DMS53 treated with DMSO at 0.1 percent for 48 hours (cell line): ENCODE results near the gene FOXP1.
"Not testable (repeated sequence)": the region's sequence is repeated elsewhere in the genome, so short reads cannot be mapped to it uniquely, and the experiment has no call there.

ENCODE experiments used
- DNase-seq: peaks from one replicate; lab custom pipeline; 2025; ENCODE audit not compliant: unreplicated experiment; lab: John Stamatoyannopoulos, UW

Gene FOXP1

DNA sequence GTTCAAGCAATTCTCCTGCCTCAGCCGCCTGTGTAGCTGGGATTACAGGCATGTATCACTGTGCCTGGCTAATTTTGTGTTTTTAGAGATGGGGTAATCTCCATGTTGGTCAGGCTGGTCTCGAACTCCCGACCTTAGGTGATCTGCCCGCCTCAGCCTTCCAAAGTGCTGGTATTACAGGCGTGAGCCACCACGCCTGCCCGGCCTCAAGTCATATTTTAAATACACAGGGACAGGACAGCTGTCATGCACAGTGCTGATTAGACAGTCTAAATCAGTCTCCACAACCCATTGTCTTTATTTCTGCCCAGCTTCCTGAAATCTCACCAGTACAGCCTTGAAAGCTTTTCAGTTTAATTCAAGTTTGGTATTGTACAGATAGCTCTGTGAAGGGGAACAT lies 587.4 kb downstream of the FOXP1 start:
- DNase-seq: no peak

DNA sequence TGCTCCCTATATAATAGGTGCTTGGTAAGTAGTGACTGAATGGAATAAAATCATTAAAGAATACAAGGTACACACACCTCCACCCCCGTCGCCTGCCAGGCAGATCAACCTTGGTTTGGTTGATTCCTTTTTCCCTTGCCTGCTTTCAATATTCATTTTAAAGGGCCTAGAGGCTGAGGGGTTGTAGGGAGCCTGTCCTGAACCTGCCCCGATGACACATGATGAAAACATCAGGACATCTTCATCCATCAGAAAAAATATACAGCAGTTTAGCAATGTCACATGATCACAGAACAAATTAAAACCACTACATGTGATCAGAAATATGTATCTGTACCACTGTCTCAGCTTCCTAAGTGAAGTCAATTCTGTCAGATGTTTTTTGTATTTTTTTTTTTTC lies 588.9 kb downstream of the FOXP1 start:
- DNase-seq: no peak

DNA sequence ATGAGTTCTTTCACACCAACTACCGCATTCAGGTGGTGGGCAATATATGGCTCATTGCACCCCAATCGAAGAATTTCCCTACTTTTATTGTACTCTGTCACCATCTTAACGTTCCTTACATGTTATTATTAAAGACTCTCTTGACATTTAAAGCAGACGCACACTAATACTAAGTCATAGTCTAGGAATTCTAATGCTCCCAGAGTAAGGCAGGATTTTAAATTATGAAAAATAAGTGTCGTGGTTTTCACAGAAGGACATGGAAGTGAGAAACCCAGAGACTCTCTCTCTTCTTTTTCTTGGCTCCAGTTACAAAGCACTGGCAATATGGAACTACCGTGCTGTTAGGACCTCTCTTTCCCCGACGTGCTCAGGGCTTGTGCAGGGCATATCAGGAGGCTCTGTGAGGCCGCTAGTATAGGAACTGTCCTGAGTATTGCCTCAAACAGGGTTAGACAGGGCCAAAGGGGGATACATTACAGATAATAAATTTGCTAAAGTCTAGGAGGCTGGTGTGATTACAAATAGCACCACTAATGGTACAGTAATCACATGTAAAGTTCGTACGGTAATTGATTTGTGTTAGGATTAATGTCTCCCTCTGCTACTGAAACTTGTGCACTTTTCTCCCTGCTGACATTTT lies 590.8 kb downstream of the FOXP1 start:
- DNase-seq: no peak

DNA sequence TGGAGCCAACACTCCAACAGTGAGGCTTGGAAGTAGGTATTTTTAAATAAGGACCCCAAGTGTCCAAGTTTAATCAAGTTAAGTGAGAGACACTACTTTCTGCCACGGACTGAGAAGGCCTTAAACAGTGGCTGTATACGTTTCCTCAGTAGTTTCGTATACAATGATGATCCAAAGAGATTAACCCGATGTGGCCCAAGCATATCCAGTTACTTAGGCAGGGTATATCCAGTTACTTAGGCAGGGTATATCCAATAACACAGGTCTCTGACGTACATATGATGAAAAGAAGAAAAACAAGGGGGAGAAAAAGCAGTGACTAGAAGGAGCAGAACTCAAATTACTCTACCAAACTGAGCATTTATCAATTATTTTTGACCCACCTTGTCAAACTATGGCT lies 591.4 kb downstream of the FOXP1 start:
- no peak for DNase-seq

DNA sequence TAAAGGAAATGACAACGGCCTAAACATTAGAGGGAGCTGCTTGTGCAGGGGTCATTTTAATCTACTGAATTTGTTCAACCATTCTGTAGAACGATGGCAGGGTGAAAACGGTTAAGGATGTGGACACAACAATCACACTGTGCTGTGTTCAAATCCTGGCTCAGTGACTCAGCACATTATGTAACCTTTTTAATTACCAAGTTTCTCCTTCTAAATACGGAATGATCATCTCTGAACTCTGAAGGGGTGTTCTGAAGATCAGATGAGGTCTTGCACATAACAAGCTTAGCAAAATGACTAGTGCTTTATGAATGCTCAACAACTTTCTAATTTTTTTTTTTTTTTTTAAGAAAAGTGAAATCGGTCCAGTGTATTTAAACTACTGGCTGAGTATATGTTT lies 592.8 kb downstream of the FOXP1 start:
- no peak for DNase-seq

DNA sequence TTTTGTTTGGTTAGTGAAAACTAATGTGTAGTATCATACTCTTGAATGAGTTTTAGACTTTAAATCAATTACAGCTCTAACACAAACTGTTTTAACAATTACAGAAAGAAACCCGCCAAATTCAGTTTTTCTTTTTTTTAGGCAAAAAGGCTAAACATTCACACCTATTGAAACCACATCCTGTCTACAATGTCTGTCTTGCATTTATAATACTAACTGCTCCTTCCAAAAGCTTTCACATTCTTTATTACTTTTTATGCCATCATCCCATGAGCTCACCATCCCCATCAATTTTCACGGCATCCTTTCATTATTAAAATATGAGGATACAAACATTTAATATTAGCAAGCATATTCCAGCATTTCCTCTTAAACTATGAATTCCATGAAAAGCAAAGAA lies 593.3 kb downstream of the FOXP1 start:
- DNase-seq: no peak

DNA sequence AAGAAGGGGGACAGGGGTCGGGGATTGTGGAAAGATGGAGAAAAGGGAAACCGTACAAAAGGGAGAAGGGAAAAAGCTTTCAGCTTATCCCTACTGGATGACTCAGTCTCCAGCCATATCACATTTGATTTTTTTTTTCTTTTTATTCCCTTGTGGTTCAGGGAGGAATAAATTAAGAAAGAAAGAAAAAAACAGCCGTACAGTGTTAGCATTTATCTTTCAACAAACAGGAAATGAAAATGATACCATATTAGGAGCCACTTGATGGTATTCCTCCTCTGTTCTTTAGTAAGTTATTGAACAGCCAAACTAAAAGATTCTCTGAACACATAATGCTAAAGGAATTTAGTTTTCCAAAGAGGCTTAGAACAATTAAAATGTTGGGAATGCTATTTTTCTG lies 594.4 kb downstream of the FOXP1 start:
- DNase-seq: no peak

DNA sequence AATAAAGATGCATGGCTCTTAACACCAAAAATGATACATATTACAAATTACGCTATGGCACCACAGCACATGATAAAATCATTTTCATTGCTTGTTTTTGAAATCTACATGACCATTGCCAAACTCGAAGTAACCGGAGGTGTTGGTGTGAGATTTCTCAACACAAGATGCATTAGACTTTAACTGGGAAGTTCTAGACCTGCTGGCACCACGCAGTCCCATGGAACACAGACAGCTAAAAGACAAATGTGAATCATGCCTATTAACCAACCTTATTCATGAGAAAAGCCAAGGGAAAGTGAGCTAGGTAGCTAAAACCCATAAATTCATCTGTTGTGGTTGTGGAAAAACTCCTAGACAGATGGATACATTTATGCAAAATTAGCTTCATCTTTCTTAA lies 595.4 kb downstream of the FOXP1 start:
- no peak for DNase-seq

DNA sequence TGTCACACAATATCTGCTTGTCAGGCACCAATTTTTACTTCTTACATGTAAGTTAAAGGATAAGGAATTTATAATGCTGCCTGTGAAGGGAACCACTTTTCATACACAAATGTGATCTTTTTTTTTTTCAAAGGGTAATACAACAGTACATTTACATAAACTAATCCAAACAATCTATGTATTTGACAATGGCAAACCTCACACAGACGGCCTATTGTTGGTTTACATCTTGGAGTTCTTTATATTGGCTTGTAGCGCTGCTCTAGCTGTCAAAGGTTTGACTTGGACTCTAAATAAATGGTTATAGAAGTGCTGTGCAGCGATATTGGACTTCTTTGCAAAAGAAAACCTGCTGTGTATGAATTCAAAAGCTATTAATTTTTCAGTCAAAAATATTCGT lies 598.0 kb downstream of the FOXP1 start:
- DNase-seq: no peak

DNA sequence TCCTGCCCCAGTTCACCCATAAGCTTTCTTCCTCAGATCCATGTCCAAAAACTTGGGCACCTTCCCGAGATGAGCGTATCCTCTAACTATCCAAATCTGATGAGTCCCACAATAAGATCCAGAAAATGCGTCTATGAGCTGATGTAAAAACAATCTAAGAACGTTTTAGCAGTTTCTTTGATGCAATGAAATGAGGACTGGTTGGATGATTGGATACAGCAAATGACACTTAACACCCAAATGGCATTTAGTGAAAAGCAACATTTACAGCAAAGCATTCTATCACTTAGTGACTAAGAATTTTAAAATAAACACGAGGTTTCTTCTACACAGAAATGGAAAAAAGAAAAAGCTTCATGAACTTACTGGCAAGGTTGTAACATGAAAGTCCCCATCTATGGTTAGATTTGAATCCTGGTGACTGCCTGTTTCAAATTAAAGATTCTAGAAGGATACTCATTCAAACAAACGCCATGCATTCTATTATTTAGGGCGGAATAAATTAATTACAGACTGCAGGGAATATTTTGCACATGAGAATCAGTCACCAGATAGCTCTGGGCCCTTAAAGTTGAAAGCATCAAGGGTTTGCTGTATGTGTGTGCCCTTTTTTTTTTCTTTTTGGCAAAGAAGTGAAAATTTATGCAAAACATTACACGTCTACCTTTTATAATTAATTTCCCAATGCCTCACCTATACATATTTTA lies 598.6 kb downstream of the FOXP1 start:
- no peak for DNase-seq

DNA sequence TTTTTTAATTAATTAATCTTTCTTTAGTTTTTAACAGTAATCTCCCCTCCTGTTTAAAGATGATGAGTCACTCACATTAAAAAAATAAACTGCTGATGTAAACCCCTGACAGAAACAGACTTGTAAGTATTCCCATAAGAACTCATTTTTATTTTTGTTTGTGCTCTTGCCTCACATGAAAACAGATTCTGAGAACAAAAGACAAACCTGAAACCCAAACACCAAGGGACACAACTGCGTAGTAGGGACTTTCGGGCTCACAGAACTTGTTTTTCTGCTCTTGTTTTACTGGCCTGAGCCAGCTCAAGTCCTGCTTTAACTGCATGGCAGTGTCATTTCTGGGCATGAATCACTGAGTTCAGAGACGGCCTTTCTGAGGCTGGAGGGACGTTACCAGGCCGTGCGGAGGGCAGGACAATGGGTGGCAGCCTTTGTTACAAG lies 600.8 kb downstream of the FOXP1 start:
- DNase-seq: no peak

DNA sequence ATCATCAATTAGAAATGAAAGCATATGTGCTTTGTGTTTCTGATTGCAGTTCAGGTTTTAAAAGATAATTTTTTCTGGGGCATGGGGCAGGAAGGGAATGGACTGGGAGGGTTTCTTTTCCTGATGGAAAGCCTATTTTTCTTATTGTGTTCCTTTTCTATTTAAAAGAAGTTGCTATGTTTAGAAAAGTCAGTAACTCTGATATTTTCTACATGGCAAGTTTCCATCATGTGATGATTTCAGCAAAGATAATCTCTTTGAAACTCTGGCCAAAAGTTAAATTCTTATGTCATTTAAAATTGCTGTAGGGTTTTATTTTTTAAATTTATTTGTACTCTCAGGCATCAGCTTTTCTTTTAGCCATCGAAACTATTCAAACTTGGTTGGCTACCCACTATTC lies 601.2 kb downstream of the FOXP1 start:
- DNase-seq: no peak

DNA sequence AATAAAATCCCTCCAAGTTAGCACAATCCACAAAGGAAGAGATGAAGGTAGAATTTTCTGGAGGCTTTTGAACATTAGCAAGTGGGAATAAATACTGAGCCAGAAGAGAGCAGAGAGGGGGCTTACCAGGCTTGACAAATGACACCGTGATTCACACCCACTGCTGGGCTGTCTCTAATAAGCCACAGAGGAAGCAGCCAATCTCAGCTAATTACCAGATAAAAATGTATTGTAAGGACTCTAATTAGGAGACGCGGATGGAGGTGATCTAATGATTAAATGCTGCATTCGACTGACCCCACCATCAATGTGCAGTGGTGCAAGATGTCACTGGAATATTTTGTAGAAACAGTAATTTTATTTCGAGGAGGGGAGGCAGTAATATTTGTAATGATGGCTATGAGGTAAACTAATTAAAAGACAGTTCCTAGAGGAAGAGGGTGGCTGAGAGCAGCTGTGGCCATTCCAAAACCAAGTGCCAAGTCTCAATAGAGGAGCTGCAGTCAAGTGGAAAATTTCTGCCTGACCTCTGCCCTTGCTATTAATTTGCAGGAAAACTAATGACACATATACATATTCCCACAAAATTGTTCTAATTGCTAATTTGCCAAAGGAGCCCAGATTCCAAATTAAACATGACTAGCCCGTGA lies 602.2 kb downstream of the FOXP1 start:
- no peak for DNase-seq

DNA sequence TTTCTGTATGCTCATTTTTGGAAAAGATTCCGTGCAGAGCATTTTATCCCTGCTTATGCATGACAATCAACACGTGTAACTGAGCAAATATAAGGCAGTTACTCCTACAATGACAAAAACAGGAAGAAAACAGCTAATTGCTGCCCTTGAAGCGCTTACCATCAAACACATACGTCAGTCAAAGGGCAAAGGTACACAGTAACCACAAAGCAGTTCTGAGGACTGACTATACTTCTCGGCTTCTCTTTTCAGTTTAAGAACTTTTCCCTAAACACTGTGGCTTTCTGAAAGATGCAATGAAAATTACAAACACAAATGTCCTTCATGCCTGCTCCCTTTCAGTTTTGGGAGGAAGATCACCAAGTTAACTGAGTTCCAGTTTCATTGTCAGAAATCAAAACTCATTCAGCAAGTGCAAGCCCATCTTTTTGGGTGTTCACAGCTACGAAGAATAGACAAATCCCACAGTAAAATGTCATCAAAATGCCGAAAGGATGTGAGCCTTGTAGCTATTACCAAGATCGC lies 602.8 kb downstream of the FOXP1 start:
- DNase-seq: no peak

DNA sequence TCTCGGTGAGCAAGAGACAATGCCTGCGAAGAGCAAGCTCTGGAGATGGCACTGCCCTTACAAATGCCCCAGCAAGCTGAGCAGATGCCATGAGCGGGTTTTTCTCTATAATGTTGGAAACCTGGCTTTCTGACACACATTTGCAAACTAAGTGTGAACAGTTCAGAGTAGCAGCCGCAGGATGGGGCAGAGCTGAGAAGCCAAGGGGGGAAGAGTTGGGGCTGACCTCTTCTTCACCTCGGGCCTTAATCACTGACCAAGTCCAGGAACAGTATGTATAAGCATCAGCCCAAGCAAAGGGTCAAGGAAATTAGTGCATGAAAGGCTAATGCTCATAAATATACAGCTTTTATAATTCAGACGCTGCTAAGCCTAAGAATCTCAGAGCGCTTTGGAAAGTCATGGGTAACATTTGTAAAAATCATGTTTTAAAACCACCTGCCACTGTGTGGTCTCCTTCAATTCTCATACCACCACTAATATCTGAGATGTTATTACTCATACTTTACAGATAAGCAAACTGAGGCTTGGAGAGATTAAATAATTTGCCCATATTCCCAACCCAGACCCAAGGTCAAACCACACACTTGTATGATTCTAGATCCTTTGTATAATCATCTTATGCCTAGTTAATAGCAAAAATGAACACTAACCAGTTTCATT lies 603.4 kb downstream of the FOXP1 start:
- DNase-seq: no peak

DNA sequence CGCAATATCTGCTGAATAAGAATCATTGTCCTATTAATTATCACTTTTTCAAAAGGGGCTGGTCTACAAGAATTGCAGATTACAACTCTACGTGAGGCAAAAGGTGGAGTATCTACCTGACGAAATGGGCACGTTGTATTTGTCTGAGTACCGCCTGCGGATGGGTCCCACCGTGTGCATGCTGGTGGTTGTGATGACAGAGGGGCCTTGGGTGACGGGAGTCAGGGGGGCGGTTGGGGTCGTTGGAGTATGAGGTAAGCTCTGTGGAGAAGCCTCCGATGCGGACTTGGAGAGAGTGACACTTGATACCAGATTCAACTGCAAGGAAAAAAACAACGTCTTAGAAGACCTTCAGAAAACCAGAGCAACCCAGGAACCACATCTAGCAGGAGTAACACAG lies 605.8 kb downstream of the FOXP1 start:
- no peak for DNase-seq

DNA sequence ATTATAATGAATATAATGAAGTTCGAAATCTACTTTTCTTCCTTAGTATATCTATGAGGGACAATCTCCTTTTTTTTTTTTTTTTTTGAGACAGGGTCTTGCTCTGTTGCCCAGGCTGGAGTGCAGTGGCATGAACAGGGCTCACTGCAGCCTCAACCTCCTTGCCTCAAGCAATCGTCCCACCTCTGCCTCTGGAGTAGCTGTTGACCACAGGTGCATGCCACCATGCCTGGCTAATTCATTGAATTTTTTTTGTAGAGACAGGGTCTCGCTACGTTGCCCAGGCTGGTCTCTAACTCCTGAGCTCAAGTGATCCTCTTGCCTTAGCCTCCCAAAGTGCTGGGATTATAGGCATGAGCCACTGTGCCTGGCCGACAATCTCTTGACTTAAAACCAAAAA lies 607.5 kb downstream of the FOXP1 start:
- DNase-seq: not testable (repeated sequence)

DNA sequence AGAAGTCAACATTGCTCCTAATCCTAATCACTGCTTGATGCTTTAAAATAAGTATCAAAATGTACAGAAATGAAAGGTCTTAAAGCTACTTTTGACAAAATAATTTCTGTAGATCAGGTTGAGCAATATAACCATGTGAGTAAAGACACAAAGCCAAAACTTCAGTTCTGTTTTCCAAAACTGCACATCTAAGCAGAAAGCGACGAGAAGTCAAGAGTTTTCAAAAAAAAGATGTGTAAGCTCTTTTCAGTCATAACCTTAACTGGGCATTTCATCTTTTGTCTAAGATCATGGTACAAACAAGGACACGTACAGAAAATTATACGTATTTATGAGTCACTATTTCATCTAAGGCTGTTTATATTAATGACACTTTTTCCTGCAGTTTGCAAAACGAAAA lies 608.8 kb downstream of the FOXP1 start:
- DNase-seq: no peak

DNA sequence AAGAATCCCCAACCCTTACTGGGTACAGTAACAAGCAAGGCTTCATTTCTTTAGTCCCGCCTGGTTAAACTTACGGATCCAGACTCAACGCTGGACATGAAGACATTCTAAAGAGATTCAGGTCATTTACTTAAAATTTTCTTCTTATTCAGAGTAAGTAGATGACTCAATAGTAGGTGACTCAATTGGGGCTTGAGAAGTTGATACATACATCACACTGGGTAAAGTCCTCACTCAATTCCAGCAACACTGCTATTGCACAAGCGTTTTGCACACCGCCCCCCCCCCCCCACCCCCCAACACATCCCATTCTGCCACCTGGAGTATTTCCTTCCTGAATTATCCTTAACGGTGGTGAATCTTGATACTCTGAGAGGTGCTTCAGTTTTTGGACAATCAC lies 610.0 kb downstream of the FOXP1 start:
- DNase-seq: no peak

DNA sequence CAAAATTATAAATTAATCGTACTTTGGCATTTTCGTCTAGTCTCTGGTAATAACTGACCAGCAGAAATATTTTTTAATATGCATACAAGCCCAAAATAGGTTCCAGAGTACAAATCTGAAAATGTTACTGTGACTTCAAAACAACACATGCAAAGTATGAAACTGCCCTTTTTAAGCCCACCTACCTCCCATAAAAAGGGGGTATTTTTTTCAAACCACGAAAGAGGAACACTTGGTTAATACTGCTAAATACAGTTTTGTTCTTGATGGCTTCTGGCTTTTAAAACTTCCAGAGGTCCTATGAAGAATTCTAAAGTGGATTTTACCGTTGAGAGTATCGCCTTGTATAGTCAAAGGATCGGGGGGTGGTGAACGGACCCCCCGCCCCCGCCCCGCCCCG lies 610.7 kb downstream of the FOXP1 start:
- DNase-seq: no peak

DNA sequence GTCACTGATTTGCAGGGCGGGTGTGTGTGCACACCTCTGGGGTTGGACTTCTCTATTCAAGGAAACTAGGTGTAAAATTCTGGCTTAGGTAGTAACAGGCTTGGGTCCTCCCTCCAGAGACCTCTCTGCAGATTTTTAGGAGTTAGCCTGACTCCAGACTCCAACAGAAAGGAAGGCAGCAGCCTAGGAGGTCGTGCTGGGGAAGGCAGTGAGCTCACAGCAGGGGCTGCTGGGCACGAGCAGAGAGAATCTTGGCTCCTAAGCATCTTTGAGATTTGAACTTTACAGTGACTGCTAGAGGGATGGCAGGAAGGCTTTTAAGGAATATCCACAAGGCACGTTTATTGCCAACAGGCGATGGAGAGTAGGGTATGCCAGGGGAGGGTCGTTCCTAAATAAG lies 612.6 kb downstream of the FOXP1 start:
- no peak for DNase-seq

DNA sequence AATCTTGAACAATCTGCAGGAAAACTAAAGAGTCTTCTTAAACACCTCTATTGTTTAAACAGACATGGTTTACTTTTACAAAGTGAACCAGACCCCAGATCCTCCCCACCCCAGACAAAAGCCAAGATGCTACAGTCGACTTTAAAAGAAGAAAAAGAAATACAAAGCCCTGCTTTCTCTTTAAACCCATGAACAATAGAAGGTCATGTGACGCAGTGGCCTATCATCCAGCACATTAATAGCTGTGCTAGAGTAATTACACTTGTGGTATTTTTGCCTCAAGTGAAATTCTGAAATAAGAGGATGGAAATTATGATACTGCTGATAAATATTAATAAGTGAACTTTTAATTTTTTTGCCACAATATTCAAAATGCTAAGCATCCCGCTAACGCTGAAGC lies 613.4 kb downstream of the FOXP1 start:
- no peak for DNase-seq
